Gastrocnemius medialis (tissue), 4 donors: Measurements from ENCODE around the gene SAPCD1.

Experiments used
- POLR2A ChIP-seq, 2 donors: fragments of 450-650 bp; IDR thresholded peaks; one replicate each; pipeline ENCODE4 v1.6.1; 2017; ENCODE audit warnings: antibody characterized with exemption in 2 of 2, mild to moderate bottlenecking in 2 of 2, moderate library complexity in 2 of 2
- TF ChIP-seq, protein P1 (sequence below), 5 experiments: fragments of 450-650 bp in 3 of 5; fragments of 200-600 bp in 2 of 5; sonication (generic) in 2 of 5; IDR thresholded peaks in 4 of 5; conservative IDR thresholded peaks in 1 of 5; 1 replicate in 4 of 5; 2 replicates in 1 of 5; pipeline ENCODE4 v1.5.1; 2016 to 2019; ENCODE audit warnings: antibody characterized with exemption in 5 of 5, mild to moderate bottlenecking in 3 of 5, moderate library complexity in 3 of 5

- TF ChIP-seq POLR2A (IDR thresholded peaks at IDR 0.05), result no peak
- TF ChIP-seq, protein P1, sequence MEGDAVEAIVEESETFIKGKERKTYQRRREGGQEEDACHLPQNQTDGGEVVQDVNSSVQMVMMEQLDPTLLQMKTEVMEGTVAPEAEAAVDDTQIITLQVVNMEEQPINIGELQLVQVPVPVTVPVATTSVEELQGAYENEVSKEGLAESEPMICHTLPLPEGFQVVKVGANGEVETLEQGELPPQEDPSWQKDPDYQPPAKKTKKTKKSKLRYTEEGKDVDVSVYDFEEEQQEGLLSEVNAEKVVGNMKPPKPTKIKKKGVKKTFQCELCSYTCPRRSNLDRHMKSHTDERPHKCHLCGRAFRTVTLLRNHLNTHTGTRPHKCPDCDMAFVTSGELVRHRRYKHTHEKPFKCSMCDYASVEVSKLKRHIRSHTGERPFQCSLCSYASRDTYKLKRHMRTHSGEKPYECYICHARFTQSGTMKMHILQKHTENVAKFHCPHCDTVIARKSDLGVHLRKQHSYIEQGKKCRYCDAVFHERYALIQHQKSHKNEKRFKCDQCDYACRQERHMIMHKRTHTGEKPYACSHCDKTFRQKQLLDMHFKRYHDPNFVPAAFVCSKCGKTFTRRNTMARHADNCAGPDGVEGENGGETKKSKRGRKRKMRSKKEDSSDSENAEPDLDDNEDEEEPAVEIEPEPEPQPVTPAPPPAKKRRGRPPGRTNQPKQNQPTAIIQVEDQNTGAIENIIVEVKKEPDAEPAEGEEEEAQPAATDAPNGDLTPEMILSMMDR (IDR thresholded peaks at IDR 0.05 in 4 of 5, conservative IDR thresholded peaks at IDR 0.05 in 1 of 5), result no peak
These were observed 28.1 kb upstream of the SAPCD1 start for GRCh38 chr6:31734247-31734820.
